ENCODE results near the gene RAB11FIP4. TPM values are rescaled to one million over a fixed set of nuclear protein-coding genes. Genes with fewer than 3 reads are reported as not detected.

Gene RAB11FIP4
- total and polyA plus RNA-seq, 2 donors (not counting 3 experiments of a cell fraction or from before 2014, with no cell fraction given), result 0.08 to 0.38 TPM

DNA sequence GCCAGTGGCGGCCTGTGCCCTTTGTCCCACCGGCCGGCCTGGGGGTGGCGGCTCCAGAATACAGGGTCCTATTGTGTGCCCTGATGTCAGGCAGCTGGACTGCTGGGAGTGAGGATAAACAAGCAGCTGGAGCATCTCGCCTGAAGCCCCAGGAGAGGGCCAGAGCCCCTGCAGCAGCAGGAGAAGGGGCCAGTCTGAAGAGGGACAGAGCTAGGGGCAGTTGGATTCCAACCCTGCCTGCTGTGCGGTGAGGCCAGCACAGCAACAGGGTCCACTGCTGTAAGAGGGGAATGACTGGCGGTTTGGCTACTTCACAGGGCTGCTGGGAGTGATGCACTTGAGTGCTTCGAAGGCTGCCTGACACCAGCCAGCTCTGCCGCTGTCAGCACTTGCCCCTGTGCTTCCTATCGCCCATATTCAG is 25.0 kb downstream of the RAB11FIP4 start:
- H3K4me3 ChIP-seq (replicated peaks in 1 of 3; ENCODE audit: insufficient read depth in 1 of 3, low read depth in 1 of 3, low read length in 3 of 3), result no peak overlapping the region
- intact Hi-C loops (cut with micrococcal nuclease), result no loop called here
- H3K27me3 ChIP-seq (ENCODE audit: control insufficient read depth in 2 of 2, insufficient read depth in 2 of 2, low read length in 2 of 2), result peaks cover 3 to 5% of the 10 kb centered on the region in 2 experiments
- H3K4me2 ChIP-seq (ENCODE audit: insufficient read depth, low read length), result no peak overlapping the region
- ChIA-PET CTCF (no interaction called here), POLR2A (no interaction called here)
- H3K9ac ChIP-seq (replicated peaks; ENCODE audit: extremely low read depth, insufficient read depth, low read length), result no peak overlapping the region
- TF ChIP-seq MYC (IDR thresholded peaks at IDR 0.05; ENCODE audit: low read depth, low read length) (no peak), GATA2 (IDR thresholded peaks at IDR 0.05; ENCODE audit: insufficient read depth, insufficient read length, low read depth, low read length) (no peak), JUN (IDR thresholded peaks at IDR 0.05; ENCODE audit: borderline replicate concordance, insufficient read depth, insufficient read length, low read depth) (no peak), POLR2AphosphoS5 (IDR thresholded peaks at IDR 0.05; ENCODE audit: insufficient read depth, low read depth, low read length) (no peak), FOS (IDR thresholded peaks at IDR 0.05; ENCODE audit: borderline replicate concordance, insufficient read depth, low read length) (no peak), POLR2A (IDR thresholded peaks at IDR 0.05; ENCODE audit: low read depth, low read length) (no peak), EZH2 (IDR thresholded peaks at IDR 0.05; ENCODE audit: borderline replicate concordance, low read depth, low read length, severe bottlenecking) (no peak)
- TF ChIP-seq, protein P1, sequence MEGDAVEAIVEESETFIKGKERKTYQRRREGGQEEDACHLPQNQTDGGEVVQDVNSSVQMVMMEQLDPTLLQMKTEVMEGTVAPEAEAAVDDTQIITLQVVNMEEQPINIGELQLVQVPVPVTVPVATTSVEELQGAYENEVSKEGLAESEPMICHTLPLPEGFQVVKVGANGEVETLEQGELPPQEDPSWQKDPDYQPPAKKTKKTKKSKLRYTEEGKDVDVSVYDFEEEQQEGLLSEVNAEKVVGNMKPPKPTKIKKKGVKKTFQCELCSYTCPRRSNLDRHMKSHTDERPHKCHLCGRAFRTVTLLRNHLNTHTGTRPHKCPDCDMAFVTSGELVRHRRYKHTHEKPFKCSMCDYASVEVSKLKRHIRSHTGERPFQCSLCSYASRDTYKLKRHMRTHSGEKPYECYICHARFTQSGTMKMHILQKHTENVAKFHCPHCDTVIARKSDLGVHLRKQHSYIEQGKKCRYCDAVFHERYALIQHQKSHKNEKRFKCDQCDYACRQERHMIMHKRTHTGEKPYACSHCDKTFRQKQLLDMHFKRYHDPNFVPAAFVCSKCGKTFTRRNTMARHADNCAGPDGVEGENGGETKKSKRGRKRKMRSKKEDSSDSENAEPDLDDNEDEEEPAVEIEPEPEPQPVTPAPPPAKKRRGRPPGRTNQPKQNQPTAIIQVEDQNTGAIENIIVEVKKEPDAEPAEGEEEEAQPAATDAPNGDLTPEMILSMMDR (IDR thresholded peaks at IDR 0.05; ENCODE audit: extremely low read depth in 1 of 2, insufficient read depth in 1 of 2, low read depth in 1 of 2, low read length in 2 of 2), result no peak
- TF ChIP-seq, protein P2, sequence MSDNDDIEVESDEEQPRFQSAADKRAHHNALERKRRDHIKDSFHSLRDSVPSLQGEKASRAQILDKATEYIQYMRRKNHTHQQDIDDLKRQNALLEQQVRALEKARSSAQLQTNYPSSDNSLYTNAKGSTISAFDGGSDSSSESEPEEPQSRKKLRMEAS (IDR thresholded peaks at IDR 0.05; ENCODE audit: insufficient read depth, insufficient read length), result no peak
- H2AFZ ChIP-seq (ENCODE audit: low read depth, low read length), result no peak overlapping the region
- H4K20me1 ChIP-seq (replicated peaks; ENCODE audit: control insufficient read depth, extremely low read depth, insufficient read depth, low read length), result no peaks in the 10 kb centered on the region
- H3K27ac ChIP-seq (ENCODE audit: insufficient read depth, low read depth, low read length), result no peak overlapping the region
- H3K36me3 ChIP-seq (ENCODE audit: control insufficient read depth in 2 of 2, extremely low read depth in 1 of 2, insufficient read depth in 2 of 2, low read length in 2 of 2), result no peaks in the 10 kb centered on the region
- FAIRE-seq, result no peak
- H3K79me2 ChIP-seq (ENCODE audit: control insufficient read depth, insufficient read depth, low read length), result no peaks in the 10 kb centered on the region
- H3K9me1 ChIP-seq (replicated peaks; ENCODE audit: control insufficient read depth, extremely low read depth, insufficient read depth, low read length), result no peaks in the 10 kb centered on the region
- no peaks in the 10 kb centered on the region for H3K4me1 ChIP-seq (ENCODE audit: control insufficient read depth, extremely low read depth, insufficient read depth, low read length)
- dilution Hi-C loops (cut with MboI; ENCODE audit: extremely low pct_ligation_motif_present, low sequenced_read_pairs), result no loop called here
- no TSS peak for BruUV-seq (replicated peaks)
- H3K9me3 ChIP-seq (replicated peaks; ENCODE audit: control insufficient read depth, insufficient read depth, low read length), result no peaks in the 10 kb centered on the region
- DNase-seq (ENCODE audit: low read depth, low spot score), result no peak
